B cell (primary cell): Measurements from ENCODE around the gene NPPB.

Experiments used
- CTCF ChIP-seq: fragments of 200-600 bp; IDR thresholded peaks from one replicate; pipeline ENCODE4 v1.8.0; 2022; ENCODE audit warnings: antibody characterized with exemption, mild to moderate bottlenecking
- EZH2 ChIP-seq: IDR thresholded peaks from 2 replicates; pipeline ENCODE4 v1.6.1; 2012; ENCODE audit warnings: borderline replicate concordance, low read depth, mild to moderate bottlenecking, moderate library complexity, low read length; ENCODE audit not compliant: insufficient read depth, poor library complexity, severe bottlenecking

DNA sequence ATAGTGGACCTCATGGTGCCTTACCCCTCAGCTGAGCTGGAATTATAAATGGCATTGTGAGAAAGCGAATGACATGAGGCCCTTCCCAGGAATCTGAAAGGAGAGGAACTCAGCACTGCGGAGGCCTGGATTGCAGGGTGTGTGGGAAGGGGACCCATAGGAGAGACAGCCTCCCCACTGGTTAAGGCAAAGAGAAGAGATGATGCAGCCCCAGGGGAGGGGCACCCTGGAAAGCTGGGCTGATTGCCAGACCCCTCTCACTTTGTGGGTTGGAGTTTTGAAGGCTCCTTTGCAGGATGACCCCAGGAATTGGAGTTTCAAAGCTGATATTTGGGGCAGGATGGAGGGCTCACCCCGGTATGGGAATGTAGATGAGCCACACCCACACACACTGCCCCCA is 2.0 kb downstream of the NPPB start:
- no peak for TF ChIP-seq EZH2
- TF ChIP-seq CTCF, result no peak
